Measurements from ENCODE around the gene SCGN.

Gene SCGN

DNA sequence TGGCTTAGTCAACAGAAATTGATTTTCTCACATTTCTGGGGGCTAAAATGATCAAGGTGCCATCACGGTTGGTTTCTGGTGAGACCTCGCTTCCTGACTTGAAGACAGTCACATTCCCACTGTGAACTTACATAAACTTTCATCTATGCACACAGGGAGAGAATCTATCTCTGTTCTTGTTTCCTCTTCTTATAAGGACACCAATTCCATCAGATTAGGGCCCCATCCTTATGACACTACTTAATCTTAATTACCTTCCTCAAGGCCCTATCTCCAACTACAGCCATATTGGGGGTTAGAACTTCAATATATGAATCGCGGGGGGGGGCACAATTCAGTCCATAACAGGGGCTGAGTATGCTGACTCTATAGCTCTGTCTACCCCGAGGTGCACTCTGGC, 10.6 kb upstream of the SCGN start:
- DNase-seq = no peak

DNA sequence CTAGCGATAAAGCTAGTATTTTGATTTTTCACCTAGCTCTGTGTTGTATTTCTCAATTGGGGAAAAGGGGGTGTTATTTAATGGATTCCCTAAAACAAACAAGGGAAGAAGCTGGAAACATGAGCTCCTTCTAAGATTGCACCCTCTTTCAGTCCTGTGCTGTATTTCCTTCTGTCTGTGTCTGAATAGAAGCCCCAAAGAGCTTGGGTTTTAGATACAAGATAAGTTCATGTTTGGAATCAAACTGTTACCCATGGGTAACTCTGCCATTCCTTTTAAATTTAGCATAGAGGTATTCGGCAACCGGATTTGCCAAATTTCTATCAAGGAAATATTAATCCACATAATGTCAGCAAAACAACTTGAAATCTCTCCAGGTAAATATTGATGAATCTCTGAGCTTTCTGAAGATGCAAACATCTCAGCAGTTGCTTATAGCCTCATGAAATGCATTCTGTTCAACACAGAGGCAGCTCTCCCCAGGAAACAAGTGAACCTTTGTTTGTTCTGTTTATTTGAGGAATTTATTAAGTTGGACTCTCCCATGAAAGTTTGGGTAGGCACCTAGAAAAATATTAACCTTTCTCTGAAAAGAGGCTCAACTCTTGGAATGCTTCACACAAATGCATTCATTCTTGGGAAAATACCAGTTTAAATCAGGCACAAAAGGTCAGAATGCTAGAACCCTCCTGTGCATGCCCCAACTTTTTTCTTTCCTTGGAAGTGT, 9.9 kb upstream of the SCGN start:
- no peak for DNase-seq

DNA sequence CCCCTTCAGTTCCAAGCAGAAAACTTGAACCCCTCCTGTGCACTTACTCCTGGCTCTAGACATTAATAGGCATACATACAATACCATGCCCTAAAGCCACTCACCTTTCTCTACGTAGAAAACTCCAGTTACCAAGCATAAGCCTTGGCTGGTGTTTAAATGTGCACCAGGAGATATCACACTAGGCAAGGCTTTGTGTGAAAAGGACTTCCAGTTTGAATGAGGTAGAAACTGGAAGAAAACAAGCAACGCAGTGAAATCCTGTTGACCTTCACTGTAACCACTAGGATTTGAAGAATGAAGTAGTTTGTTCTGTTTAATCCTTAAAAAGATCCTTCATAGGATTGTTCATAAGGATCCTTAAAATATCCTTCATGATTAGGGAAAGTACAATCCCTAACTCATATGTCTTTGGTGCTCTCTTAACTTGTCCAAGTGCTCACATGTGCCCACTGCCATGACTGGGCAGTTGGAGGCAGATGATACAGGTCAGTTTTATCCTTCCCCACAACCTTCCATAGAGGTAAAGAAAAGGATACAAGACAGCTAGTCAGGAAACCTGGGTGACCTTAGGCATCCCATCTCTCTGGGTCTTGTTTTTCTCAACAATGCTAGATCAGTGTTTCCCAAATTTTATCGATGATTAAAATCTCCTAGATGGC, 9.2 kb upstream of the SCGN start:
- DNase-seq = no peak

DNA sequence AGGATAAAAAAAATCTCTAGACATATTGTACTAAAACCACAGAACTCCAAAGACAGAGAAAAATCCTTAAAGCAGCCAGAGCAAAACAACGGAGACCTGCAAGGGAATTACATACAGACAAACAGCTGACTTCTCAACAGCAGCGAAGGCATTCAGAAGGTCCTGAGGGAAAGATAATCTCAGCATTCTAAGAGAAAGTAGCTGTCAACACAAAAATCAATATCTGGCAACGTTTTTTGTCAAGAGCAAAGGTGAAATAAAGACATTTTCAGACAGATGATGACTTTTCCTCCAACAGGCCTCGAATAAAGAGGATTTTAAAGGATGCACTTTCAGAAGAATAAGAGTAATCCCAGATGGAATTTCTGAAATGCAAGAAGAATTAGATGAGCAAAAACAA, 6.1 kb upstream of the SCGN start:
- DNase-seq = no peak

DNA sequence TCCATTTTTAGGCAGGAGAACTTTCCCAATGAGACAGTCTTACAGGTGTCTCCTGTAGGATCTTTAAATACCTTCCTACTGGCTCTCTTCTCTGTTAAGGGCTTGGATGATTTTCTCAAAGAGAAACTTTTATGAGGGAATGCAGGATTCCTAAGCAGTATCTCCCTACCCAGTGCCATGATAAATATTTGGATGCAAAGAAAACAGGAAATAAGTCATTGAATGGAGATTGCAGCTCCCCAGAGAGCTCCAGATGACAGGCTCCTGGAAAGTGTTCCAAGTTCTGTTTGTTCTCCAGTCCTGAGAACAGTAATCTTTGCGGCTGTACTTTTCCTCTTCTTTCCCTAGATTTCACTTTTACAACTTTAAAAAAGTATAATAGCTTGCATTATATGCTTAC, 2.4 kb upstream of the SCGN start:
- DNase-seq = no peak

DNA sequence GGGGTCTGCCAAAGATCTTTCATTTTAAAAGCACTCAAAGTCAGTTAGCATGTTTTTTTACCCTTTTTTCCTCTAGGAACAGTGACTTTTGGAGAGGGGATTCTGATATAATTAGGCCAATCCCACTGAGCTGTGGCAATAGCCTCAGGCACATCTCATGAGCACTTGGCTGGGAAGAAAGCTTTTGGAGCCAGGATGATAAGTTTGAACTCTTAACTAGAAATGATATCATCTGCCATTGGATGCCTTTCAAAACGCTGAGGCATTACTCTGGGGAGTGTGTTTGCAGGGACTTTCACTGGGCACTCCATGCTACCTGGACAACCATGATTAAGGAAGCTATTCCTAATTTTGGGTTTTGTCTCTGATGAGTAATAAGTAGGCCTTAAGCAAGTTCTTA, 3.7 kb downstream of the SCGN start:
- no peak for DNase-seq

DNA sequence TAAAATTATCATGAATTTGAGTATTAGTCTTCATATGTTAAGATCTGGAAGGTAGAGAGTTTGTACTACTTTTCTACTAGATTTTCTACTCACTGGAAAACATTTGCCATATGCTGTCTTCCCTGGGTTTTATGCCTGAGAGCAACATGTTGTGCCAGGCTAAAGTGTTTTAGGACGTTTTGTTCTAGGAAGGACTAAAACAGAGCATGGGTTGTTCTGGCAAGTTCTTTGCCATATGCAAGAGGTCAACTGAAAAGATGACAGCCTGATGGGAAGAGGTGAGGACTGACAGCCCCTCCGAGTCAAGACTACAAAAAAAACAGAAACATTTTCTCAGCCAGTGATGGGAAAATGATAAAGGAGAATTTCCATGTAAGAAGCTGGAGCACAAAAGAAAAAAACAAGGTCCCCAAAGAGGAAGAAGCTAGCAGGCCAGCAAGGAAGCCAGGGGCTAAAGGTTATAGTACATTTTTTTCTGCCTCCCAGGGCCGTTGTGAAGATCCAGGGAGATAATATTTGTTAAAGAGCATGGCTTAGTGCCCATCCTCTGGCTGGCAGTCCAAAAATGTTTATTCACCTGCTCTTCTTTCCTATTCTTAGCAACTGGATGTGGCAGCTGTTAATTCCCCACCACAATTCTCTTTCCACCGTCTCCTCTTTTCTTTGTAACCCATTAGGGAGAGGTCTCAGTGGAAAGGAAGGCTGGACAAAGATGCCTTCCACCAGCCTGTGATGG, 7.8 kb downstream of the SCGN start:
- no peak for DNase-seq

DNA sequence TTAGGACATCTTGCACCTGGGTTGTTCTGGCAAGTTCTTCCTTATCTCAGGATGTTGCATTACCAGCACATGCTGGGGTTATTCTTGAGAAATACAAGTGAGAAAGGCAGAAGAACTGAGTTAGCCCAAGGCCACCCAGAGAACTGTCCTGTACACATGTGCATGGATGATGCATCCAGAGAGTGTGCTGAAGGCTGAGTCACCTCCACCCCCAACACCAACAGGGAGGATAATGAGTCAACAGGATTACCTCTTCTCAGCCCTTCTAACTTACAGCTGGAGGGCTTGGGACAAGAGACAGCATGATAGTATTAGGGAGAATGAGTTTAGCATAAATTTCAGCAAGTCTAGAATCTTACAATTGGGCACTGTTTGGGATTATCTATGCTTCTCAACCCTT, 8.5 kb downstream of the SCGN start:
- DNase-seq = no peak

DNA sequence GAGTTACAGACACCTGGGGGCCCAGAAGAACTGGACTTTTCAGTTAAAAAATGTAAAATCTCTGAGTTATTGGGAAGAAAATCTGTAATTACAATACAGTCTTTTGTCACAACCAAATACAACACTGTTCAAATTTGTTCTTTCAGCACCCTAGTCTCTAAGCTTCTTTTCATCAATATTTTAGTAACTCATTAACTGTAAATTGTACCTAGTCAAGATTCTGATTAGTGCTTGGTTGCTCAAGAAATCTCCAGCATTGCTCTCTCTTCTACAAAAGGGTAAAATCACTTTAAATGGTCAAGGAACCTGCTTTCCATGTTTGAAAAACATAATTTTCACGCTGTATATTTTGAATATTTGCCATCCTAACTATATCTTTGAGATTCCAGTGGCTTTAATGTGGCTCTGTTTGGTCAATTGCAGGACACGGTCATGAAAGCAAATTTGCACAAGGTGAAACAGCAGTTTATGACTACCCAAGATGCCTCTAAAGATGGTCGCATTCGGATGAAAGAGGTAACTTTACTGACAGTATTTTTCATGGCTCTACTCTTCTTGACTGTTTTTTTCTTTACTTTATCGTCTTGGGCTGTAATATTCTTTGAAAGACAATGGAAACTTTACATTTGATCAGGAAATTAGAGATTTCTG, 9.2 kb downstream of the SCGN start:
- DNase-seq = no peak

DNA sequence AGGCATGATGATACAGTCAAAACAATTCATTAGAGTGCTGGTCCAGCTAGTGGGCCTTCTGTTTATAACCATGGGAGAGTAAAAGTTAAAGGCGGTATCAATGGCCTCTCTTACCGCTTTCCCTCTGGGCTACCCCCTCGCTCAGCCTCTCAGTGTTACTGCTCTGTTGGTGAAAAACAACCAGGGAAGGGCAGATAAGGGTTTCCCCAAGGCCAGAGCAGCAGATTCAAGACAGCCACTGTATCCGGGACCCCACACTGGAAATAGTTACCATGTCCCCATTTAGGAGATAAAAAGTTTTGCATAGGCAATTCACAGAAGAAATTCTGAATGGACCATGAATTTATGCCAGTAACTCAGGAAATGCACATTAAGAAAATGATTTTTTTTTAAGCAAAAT, 13.4 kb downstream of the SCGN start:
- DNase-seq = no peak

DNA sequence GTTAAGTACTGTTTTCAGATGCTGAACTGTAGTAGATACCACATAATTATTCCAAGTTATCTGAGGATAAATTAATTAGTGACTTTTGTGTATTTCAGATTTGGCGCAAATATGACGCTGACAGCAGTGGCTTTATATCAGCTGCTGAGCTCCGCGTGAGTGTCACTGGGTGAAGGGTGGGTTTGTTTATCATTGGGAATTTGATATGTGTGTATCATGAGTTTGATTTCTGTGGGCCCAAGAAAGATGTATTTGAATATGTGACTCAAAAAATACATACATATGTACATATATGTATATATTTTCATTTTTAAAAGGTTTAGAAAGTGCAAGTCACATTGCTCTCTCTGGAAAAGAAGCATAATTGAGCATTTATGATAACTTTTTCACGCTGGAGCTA, 17.4 kb downstream of the SCGN start:
- no peak for DNase-seq

DNA sequence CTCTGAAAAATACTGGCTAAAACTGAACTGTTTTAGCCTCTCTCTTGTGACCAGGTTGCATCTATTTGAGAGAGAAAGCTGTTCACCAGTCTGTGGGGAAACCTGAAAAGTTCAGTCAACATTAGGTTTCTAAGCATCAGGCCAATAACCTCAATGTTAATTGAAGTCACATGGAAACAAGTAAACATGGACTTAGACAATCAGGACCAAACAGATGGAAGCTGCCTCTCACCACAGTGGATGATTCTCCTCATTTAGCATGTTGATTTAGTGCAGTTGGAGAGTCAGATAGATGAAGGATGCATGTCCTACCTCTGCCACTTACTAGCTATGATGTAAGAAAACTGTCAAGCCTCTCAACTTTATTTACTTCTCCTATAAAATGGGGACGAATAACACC, 18.2 kb downstream of the SCGN start:
- DNase-seq = no peak

DNA sequence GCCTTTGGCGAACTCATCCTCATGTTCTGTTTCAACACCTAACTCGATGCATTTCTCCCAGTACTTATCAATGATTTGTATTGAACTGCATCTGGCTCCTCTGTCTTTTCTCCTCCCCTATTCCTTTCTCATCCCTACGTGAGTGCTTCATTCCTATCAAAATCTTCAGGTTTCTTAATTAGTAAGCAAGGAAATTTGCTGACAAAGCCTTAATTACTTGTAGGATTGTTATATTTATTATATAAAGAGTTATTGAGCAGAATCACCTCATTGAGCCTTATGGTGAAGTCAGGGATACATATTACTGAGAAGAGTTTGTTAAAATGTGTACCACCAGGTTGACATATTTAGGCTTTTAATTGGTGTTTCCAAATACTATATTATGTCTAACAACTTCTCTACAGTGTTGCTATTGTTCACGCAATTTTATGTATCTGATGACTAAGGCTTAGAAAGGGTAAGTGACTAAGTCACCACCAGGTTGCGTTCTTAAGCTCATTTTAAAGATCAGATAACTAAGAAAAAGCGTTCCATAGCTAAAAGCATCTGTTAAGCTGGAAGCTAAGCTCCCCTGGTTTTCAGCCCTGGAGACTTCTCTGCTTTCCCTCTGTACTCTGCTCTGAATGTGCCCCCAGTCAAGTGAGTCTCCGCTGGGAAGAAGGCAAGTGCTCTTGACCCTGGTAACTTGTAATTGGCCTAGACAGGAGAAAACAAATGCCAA, 18.9 kb downstream of the SCGN start:
- DNase-seq = no peak

DNA sequence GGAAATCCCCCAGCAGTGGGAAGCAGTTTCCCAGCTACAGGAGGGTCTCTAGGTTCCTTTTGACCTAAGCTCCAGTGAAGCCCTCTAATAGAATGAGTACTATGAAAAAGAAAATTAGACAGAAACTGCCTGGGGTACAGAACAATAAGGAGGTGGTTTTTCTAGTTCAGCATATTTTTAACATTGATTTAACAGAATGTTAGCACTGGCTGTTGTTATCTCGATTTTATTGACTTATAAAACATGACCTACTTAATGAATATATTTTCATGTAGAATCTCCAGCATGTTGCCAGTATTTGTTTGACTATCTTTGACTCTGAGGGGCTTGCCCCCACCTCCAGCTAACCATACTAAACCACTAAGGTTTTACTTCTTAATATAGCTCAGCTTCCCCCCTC, 19.6 kb downstream of the SCGN start:
- no peak for DNase-seq

DNA sequence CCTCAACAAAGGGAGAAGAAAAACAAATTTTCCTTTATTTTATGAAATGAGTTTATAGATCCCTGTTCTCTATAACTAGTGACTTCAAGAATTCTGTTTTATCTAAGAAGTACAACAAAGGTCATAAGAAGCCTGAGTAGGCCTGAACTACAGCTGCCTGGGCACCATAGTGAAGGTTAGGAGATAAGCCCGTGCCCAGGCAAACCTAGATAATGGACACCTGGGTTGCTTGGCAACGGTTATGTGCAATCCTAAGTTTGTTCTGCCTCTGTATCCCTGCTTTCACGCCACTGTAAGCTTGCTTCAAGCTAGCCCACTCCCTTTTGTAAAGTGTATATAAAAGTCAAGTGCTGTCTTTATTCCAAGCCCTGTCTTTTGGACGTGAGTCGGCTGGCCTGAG, 23.2 kb downstream of the SCGN start:
- DNase-seq = no peak

DNA sequence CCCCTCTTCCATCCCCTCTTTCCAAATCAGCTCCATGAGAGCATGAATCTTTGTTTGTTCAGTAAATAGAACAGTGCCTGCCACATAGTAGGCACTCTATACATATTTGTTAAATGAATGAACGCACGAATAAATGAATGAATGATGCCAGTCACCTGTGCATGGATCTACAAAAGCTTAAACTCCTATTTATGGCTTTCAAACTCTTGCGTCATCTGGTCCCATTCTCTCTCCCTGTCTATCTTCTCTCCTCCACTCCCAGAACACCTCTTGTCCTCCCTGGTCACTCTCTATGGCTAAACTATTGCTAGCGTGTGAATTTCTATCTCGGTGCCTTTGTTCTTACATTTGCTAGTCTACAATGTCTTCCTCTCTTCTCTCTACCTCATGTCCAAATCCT, 24.8 kb downstream of the SCGN start:
- no peak for DNase-seq

DNA sequence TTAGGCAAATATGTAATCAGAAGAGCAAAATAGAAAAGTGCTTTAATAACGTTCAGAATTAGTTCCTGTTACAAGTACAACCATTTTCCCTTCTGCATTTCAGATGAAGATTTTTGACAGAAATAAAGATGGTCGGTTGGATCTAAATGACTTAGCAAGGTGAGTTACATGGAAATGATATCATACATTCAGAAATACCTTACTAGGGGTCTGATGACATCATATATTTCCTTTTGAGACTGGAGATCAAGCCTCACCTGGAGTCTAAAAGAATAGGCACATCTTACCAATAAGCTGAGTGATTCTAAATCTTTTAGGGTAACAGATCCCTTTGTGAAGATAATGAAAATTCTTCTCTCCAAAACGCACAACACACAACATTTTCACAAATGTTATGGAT, 29.8 kb downstream of the SCGN start:
- DNase-seq = no peak

DNA sequence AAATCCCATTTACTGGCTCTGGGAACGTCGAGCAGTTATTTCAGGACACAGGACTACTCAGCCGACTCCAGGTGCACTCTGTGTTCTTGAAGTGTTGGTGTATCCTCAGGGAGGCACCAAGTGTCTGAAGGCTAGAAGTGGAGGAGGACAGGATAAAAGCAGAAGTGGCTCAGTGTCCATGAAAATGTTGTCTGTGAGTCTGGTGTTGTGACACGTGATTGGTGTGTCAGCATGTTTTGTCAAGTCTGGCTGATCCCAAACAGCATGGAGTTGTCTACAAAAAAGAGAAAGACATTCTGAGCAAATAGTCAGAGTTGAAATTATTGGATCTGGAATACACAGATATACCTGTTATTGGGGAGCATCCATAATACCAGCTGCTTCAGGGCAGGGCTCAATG, 30.3 kb downstream of the SCGN start:
- no peak for DNase-seq

DNA sequence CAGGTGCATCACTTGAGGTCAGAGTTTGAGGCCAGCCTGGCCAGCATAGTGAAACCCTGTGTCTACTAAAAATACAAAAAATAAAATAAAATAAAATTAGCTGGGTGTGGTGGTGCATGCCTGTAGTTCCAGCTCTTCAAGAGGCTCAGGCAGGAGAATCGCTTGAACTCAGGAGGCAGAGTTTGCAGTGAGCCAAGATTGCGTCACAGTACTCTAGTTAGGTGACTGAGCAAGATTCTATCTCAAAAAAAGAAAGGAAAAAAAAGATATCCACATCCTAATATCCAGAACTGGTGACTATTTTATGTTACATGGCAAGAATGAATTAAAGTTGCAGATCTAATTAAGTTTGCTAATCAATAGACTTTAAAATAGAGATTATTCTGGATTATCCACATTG, 32.5 kb downstream of the SCGN start:
- DNase-seq = no peak

DNA sequence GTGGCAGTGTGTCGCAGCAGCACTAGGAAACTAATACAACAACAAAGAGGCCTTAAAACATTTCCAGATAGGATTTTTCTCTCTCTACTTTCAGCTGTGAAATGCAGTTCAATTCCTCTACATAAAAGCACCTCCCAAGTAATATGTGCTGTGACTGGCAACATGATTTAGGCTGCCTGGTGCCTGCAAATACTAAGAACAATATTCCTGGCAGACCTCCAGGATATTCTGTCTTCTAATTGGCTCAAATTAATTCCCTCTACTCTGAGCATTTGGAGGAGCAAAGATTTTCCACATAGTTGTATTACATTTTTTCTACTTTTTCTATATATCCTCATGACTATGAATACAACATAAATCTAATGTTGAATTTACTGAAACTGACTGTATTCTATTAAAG, 33.2 kb downstream of the SCGN start:
- no peak for DNase-seq

DNA sequence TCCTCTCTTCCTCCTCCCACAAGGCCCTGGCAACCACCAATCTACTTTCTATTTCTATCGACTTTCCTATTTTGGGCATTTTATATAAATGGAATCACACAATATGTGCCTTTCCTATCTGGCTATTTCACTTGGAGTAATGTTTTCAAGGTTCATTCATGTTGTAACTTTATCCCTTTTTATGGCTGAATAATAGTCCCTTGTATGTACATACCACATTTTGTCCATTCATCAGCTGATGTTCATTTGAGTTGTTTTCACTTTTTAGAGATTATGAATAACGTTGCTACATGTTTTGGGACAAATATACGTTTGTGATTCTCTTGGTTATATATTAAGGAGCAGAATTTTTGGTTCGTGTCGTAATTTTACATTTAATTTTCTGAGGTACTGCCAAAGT, 33.9 kb downstream of the SCGN start:
- DNase-seq = no peak

DNA sequence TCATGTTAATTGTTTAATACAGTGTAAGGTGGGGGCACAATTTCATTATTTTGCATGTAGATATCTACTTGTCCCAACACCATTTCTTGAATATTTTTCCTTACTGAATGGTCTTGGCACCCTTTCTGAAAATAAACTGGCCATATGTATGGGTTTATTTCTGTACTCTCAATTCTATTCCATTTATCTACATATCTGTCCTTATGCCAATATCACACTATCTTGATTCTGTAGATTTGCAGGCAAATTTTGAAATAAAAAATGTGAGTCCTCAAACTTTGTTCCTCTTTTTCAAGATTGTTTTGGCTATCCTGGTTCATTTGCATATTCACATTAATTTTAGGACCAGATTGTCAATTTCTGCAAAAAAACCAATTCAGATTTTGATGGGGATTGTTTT, 34.8 kb downstream of the SCGN start:
- DNase-seq = no peak

DNA sequence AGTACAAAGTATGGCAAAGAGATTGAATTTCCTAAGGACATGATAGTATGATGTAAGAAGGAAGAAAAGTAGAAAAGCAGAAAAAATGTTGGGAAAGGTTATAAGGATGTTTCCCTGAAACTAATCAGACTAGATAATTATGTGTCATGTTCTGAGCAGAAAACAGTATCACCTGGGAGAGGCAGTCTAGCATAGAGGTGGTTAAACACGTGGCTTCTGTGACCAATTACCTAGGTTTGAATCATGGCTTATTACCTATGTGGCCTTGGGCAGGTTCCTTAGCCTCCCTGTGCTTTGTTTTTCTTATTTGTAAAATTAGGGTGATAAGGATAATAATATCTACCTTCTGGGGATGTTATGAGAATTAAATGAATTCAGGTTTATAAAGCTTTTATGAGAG, 38.0 kb downstream of the SCGN start:
- no peak for DNase-seq

Measured in activated CD4-positive, alpha-beta T cell treated with anti-CD3 and anti-CD28 coated beads, Interleukin-2, amount 50 U/mL, for 4 hours (primary cell).